ENCODE results near the gene OR7C1. TPM values are rescaled to one million over a fixed set of nuclear protein-coding genes. Genes with fewer than 3 reads are reported as not detected.

Gene OR7C1
- total and polyA plus RNA-seq, 12 donors, result 0.01 to 0.07 (median 0.02) TPM; not detected in 7

GRCh38 chr19:14817052-14817451, 17.9 kb downstream of the OR7C1 start:
- no peaks in the 10 kb centered on the region for H3K36me3 ChIP-seq
- DNase-seq (no peak), ATAC-seq (no peak)
- intact Hi-C loops (cut with DNase I), result no loop called here
- H3K4me1 ChIP-seq, result no peaks in the 10 kb centered on the region
- 61 to 64% methylated on average over 3 of the region's 3 CpGs for WGBS, 2 donors
- H3K4me3 ChIP-seq, result no peak overlapping the region
- no peak overlapping the region for H3K27ac ChIP-seq
- peaks cover 0 to 3% (median 0%) of the 10 kb centered on the region in 7 donors for H3K27me3 ChIP-seq
- TF ChIP-seq CTCF (IDR thresholded peaks at IDR 0.05), result no peak
- H3K9me3 ChIP-seq, result peaks cover 0 to 2% (median 0%) of the 10 kb centered on the region in 11 donors

GRCh38 chr19:14814982-14815652, 19.9 kb downstream of the OR7C1 start:
- TF ChIP-seq CTCF (IDR thresholded peaks at IDR 0.05), result no peak
- intact Hi-C loops (cut with DNase I), result no loop called here
- no peak overlapping the region for H3K4me3 ChIP-seq
- no peaks in the 10 kb centered on the region for H3K36me3 ChIP-seq
- 56 to 68% methylated on average over 2 of the region's 2 CpGs for WGBS, 2 donors
- H3K27me3 ChIP-seq, result peaks cover 0 to 3% (median 0%) of the 10 kb centered on the region in 7 donors
- ATAC-seq (no peak), DNase-seq (no peak)
- H3K27ac ChIP-seq, result no peak overlapping the region
- H3K4me1 ChIP-seq, result no peaks in the 10 kb centered on the region
- peaks cover 0 to 2% (median 0%) of the 10 kb centered on the region in 11 donors for H3K9me3 ChIP-seq

- Histone ChIP-seq H3K4me3 (peak overlapping the region in 1 of 10 donors; percentile 13), H3K9me3 (no peaks in the 10 kb centered on the region), H3K27ac (peak overlapping the region in 5 of 10 donors; percentile 24 to 48 (median 41)), H3K27me3 (peaks cover 0 to 3% (median 0%) of the 10 kb centered on the region in 7 donors), H3K4me1 (no peaks in the 10 kb centered on the region), H3K36me3 (no peaks in the 10 kb centered on the region)
- no peak for TF ChIP-seq CTCF (IDR thresholded peaks at IDR 0.05)
- WGBS, 2 donors, result 40 to 47% methylated on average over 9 of the region's 9 CpGs
- ATAC-seq (peak in 2 of 8 donors; percentile 29 to 49), DNase-seq (no peak)
- intact Hi-C loops (cut with DNase I), result no loop called here
These were observed 25.5 kb downstream of the OR7C1 start for GRCh38 chr19:14809272-14810057.

- intact Hi-C loops (cut with DNase I), result no loop called here
- 78 to 79% methylated on average over 3 of the region's 3 CpGs for WGBS, 2 donors
- no peak for ATAC-seq
- Histone ChIP-seq H3K4me1 (no peaks in the 10 kb centered on the region), H3K4me3 (no peak overlapping the region), H3K36me3 (no peaks in the 10 kb centered on the region), H3K27ac (no peak overlapping the region), H3K9me3 (no peaks in the 10 kb centered on the region), H3K27me3 (peaks cover 0 to 9% (median 0%) of the 10 kb centered on the region in 7 donors)
- no peak for TF ChIP-seq CTCF (IDR thresholded peaks at IDR 0.05)
- no peak for DNase-seq
These were observed 30.2 kb downstream of the OR7C1 start for GRCh38 chr19:14804765-14805164.

All from heart right ventricle (tissue), 16 donors.